SW 1271 (cell line): ENCODE measurements around the gene ATG5.

Source experiments
- DNase-seq, 2 experiments: peaks; one replicate each; lab custom pipeline; 2025; lab: John Stamatoyannopoulos, UW

Gene ATG5

DNA sequence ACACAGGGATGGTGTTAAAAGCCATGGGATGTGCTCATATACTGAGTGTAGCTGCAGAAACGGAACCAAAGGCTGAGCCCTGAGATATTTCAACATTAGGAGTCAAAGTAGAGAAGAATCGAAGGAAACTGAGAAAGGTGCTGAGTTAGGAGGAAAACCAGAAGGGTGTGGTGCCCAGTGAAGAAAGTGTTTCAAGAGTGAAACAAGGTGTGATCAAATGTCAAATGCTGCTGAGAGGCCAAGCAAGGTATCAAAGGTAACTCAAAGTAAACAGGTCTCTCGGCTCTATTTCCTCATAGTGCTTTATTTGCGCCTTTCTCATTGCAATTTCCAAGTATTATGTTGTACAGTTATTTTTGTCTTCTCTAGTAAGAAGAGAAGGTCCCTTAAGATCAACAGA is 145.4 kb downstream of the ATG5 start:
- no peak for DNase-seq

GRCh38 chr6:106178900-106179299 is 146.7 kb downstream of the ATG5 start:
- DNase-seq, result no peak

GRCh38 chr6:106177786-106178185 is 147.8 kb downstream of the ATG5 start:
- DNase-seq, result no peak

DNA sequence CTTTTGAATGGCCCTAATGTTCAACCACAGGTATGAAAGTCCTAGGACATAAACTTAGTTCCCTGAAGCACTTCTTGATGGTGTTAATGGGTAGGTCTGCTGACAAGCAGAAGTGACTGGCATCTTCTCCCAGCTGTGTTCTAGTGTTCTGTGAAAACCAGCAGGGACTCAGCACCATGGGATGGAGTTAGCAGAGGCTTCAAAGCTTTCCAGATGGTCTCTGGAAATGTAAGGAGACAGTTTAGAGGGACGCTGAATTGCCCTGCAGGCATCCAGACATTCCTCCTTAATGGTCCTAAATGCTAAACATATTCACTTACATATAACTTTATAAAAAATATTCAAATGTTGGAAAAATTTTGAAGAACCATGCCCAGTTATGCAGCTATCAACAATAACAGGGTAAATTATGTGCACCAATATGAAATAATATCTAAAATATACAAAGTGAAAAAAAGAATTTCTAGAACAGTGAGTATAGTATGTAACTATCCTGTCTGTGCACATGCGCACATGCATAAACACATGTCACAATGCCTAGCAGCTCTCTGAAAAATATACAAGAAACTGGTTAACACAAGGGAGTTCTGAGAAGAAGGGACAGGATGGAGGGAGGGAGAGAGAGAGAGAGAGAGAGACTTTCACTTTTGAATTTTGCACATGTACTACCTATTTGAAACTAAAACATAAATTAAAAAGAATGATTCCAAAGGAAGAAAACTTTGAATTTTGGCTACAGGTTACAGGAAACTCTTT is 152.3 kb downstream of the ATG5 start:
- DNase-seq, result no peak

DNA sequence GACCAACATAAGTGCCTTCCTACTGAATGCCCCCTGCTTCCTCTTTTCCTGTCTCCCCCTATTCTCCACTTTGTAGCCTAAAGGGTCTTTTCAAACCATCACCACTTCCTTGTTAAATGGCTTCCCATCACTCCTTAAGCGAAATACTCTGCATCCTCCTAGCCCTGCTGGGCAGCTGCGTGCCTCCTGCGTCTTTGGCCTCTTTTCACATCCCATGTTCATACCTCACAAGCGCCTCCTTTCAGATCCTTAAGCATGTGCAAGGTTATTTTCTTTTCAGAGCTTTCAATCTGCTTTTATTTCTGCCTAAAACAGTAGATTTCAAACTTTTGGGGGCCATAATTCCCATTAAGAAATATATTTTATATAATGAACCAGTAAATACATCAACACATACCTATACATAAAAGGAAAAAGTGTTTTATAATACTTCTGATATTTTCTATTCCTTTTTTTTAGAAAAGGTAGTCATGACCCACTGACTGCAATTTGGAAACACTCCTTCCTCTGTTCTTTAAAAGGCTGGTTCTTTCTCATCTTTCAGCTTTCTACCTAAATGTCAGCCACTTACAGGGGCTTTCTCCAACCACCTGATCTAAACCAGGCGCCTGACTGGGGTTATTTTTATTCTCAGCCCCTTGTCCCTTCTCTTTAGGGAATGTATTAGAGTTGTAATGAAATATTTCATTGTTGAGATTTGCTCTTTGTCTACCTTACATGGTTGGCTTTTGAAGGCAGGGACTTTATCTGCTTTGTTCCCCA is 155.3 kb downstream of the ATG5 start:
- no peak for DNase-seq

GRCh38 chr6:106169517-106169916 is 156.0 kb downstream of the ATG5 start:
- no peak for DNase-seq

- DNase-seq, result no peak
Observed at GRCh38 chr6:106168097-106168888, 157.3 kb downstream of the ATG5 start.

- DNase-seq, result no peak
Observed at GRCh38 chr6:106167096-106167814, 158.3 kb downstream of the ATG5 start.

DNA sequence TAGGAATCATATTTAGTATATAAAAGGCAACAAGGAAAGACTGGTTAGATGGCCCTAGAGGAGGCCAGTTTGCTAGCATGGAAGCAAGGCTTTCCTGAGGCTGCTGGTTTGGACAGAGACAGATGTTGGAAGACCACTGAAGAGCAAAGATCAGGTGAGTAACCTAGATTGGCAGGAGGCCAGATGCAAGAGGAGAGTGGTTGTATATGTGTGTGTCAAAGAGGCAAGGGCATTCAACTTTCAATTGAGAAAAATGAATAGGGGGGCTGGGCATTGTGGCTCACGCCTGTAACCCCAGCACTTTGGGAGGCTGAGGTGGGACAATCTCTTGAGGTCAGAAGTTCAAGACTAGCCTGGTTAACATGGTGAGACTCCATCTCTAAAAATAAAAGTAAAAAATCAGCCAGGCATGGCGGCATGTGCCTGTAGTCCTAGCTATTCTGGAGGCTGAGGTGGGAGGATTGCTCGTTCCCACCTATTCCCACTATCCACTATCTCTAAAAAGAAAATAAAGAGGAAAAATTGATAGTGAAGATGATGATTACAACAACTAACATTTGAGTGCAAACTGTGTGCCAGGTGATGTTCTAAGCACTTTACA is 159.6 kb downstream of the ATG5 start:
- DNase-seq, result no peak

DNA sequence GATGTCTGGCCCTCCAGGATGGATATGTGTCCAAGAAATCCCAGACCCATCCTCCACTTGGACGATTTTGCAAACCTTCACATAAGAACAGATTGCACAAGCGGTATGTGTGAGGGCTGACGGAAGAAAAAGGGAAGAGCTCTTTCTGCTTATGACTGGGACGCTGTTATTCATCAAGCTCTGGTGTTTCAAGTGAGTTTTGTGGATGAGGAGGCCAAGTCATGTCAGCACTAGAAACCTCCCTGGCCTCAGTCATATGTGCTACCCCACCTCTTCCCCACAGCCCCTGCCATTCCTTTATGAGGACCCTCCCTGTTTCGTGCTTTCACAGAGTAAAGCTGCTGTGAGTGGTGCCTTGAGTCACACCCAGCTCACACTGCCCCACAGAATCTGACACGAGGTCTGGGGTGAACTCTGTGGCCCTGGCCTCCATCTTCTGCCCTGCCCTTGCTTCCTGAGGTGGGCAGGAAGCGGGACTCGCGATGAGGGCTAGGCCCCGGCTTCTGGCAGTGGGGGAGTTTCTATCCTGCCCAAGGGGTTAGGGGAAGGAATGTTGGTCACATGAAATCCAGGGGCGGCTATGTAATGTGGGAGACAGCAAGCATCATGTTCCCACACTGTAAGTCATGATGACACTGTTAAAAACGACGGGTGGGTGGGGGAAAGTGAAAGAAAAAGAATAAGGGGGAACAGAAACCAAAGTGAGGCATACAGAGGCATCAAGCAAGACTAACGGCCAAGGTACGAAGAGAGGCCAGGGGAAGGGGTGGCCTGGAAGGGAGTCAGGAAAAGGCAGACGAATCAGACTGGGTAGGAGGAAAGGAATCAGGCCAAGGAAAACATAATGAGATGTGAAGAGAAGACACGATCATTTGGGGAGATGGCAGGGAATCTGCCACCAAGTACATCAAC is 161.3 kb downstream of the ATG5 start:
- no peak for DNase-seq

DNA sequence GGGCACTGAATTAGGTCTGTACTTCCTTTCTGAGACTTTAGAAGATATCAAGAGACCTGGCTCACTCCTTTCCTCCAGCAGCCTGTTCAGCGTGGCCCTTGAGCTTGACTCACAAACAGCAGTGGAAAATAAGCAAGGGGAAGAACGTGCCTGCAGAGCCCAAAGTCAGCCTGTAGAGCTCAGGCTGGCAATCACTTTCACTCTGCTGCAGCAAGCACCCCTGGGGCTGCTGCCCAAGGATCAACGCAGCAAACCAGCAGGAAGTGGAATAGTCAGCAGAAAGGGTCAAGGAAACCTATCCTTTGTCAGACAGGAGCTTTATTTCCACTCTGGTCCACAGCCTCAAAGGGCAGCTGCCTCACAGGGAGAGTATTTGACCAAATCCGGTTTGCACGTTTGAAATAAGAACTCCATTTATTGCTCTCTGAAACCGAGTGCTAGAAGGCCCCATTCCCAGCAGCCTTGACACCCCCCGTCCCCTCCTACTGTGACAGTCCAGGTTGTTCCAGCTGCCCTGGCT is 162.1 kb downstream of the ATG5 start:
- DNase-seq, result no peak

DNA sequence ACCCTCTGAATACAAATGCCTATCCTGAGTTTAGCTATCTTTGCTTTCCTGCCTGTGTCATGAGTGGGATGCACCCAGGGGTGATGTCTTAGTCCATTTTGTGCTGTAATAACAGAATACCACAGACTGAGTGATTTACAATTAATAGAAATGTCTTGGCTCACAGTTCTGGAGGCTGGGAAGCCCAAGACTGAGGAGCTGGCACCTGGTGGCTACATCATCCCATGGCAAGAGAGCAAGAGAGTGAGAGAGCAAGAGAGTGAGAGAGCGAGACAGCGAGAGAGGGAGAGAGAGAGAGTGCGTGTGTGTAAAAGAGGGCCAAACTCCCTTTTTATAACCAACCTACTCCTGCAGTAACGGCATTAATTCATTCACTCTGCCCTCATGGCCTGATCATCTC is 162.6 kb downstream of the ATG5 start:
- DNase-seq, result no peak

DNA sequence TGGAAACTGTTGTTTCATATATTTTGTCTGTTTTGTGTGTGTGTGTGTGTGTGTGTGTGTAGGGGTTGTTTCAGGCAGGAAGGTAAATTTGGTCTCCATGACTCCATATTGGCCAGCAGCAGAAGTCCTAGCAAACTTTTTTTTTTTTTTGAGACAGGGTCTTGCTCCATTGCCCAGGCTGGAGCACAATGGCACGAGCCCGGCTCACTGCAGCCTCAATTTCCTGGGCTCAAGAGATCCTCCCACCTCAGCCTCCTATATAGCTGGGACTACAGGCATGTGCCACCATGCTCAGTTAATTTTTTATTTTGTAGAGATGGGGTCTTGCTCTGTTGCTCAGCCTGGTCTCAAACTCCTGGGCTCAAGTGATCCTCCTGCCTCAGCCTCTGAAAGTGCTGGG is 163.7 kb downstream of the ATG5 start:
- DNase-seq, result no peak

DNA sequence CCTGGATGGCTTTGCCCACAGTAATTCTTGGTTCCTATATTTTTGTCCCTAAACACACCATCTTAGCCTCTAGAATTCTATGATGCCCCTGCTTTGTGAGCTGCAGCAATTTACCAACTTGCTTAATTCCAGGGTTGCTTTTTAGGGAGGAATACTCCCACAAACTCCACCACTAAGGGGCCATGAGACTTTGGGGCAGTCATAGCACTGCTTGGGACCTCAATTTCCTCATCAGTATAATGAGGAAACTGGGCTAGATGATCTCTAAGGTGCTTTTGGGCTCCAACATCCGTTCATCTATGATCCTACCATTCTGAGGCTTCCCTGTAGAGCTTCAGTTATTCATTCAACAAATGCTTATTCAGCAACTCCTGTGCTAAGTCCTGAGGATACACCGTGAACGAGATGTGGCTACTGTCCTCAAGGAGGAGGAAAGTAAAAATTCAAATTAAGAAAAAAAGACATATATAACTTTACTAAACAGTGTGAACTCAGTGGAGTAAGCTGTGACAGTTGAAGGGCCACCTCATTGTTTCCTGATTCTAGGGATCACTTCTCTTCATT is 164.2 kb downstream of the ATG5 start:
- DNase-seq, result no peak

- no peak for DNase-seq
Observed at GRCh38 chr6:106160189-106160588, 165.4 kb downstream of the ATG5 start.

GRCh38 chr6:106159531-106159940 is 166.0 kb downstream of the ATG5 start:
- no peak for DNase-seq

DNA sequence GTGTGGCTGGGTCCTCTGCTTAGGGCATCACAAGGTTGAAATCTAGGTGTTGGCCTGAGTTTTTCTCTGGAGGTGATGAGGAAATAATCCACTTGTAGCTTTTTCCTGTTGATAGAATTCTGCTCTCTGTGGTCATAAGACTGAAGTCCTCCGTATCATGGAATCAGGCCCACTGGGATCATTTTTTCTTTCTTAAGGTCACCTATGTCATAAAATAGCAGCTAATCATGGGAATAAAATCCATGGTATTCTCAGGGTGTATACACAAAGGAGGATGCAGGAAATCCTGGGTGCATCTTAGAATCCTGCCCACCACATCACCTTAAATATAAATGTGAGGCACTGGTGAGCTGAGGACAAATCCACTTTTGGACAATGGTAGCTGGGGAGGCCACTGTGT is 166.7 kb downstream of the ATG5 start:
- DNase-seq, result no peak

GRCh38 chr6:106156863-106157262 is 168.7 kb downstream of the ATG5 start:
- no peak for DNase-seq

DNA sequence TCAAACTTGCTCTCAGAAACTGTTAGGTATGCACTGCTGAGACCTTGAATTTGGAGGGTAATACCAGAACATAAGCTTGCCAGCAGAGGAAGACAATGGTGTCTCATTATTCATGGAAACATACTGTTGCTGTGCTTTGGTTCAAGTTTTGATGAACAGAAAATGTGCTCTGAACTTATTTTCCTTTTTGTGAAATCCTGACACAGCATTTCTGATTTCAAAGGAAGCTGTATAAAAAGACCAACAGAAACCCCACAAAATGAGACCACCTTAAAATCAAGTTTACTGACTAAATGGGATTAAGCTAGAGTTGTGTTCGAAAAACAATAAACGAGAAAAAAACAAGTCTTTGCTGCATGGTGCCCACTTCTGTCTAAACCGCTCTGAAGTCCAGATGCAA is 169.1 kb downstream of the ATG5 start:
- DNase-seq, result no peak

GRCh38 chr6:106155219-106155830 is 170.2 kb downstream of the ATG5 start:
- no peak for DNase-seq
